ENCODE results near the gene ADAMTS15. TPM values are rescaled to one million over a fixed set of nuclear protein-coding genes. Genes with fewer than 3 reads are reported as not detected.

ADAMTS15 gene
- total and polyA plus RNA-seq, 2 donors (not counting 1 experiment from before 2014, with no cell fraction given) = 18.2 to 24.9 TPM

- no peak overlapping the region for H3K4me3 ChIP-seq (replicated peaks in 1 of 4; ENCODE audit: control extremely low read depth in 1 of 4, insufficient read depth in 1 of 4, low read depth in 3 of 4, low read length in 4 of 4)
- no peaks in the 10 kb centered on the region for H3K27me3 ChIP-seq (ENCODE audit: control insufficient read depth, insufficient read depth, low read length)
- H3K4me2 ChIP-seq (ENCODE audit: extremely low read depth, insufficient read depth, low read length) = no peak overlapping the region
- H3K9ac ChIP-seq (ENCODE audit: insufficient read depth, low read length) = no peak overlapping the region
- H3K9me3 ChIP-seq (ENCODE audit: control insufficient read depth, insufficient read depth, low read depth, low read length) = no peaks in the 10 kb centered on the region
- no peaks in the 10 kb centered on the region for H4K20me1 ChIP-seq (ENCODE audit: control insufficient read depth, extremely low read depth, insufficient read depth, low read length)
- no peaks in the 10 kb centered on the region for H3K36me3 ChIP-seq (ENCODE audit: control insufficient read depth, insufficient read depth, low read length)
- no peaks in the 10 kb centered on the region for H3K79me2 ChIP-seq (ENCODE audit: control insufficient read depth, insufficient read depth, low read length)
- no peak overlapping the region for H2AFZ ChIP-seq (ENCODE audit: low read length)
- no peak overlapping the region for H3K27ac ChIP-seq (ENCODE audit: insufficient read depth, low read length)
- TF ChIP-seq CTCF (conservative IDR thresholded peaks at IDR 0.05 in 1 of 2, IDR thresholded peaks at IDR 0.05 in 1 of 2; ENCODE audit: low read depth in 1 of 2, low read length in 2 of 2) (no peak), EZH2 (IDR thresholded peaks at IDR 0.05; ENCODE audit: low read length, missing control alignments) (no peak)
- H3K4me1 ChIP-seq (ENCODE audit: control insufficient read depth, extremely low read depth, insufficient read depth, low read length) = peaks cover 11% of the 10 kb centered on the region
- peak in 1 of 2 donors; percentile 80 for DNase-seq (ENCODE audit: low read depth in 2 of 2)
These were observed 8.6 kb upstream of the ADAMTS15 start for GRCh38 chr11:130439876-130440275.

GRCh38 chr11:130441719-130442118 lies 6.7 kb upstream of the ADAMTS15 start:
- no peak for TF ChIP-seq CTCF (conservative IDR thresholded peaks at IDR 0.05 in 1 of 2, IDR thresholded peaks at IDR 0.05 in 1 of 2; ENCODE audit: low read depth in 1 of 2, low read length in 2 of 2)
- no peak for TF ChIP-seq EZH2 (IDR thresholded peaks at IDR 0.05; ENCODE audit: low read length, missing control alignments)
- Histone ChIP-seq H3K9ac (ENCODE audit: insufficient read depth, low read length) (no peak overlapping the region), H3K27ac (ENCODE audit: insufficient read depth, low read length) (no peak overlapping the region), H3K4me3 (replicated peaks in 1 of 4; ENCODE audit: control extremely low read depth in 1 of 4, insufficient read depth in 1 of 4, low read depth in 3 of 4, low read length in 4 of 4) (no peak overlapping the region), H3K36me3 (ENCODE audit: control insufficient read depth, insufficient read depth, low read length) (no peaks in the 10 kb centered on the region), H3K4me1 (ENCODE audit: control insufficient read depth, extremely low read depth, insufficient read depth, low read length) (no peaks in the 10 kb centered on the region), H3K79me2 (ENCODE audit: control insufficient read depth, insufficient read depth, low read length) (no peaks in the 10 kb centered on the region), H2AFZ (ENCODE audit: low read length) (no peak overlapping the region), H3K27me3 (ENCODE audit: control insufficient read depth, insufficient read depth, low read length) (no peaks in the 10 kb centered on the region), H3K9me3 (ENCODE audit: control insufficient read depth, insufficient read depth, low read depth, low read length) (no peaks in the 10 kb centered on the region), H3K4me2 (ENCODE audit: extremely low read depth, insufficient read depth, low read length) (no peak overlapping the region), H4K20me1 (ENCODE audit: control insufficient read depth, extremely low read depth, insufficient read depth, low read length) (no peaks in the 10 kb centered on the region)
- DNase-seq (ENCODE audit: low read depth in 2 of 2) = peak; percentile 21 to 26

GRCh38 chr11:130442737-130443136 lies 5.7 kb upstream of the ADAMTS15 start:
- H3K79me2 ChIP-seq (ENCODE audit: control insufficient read depth, insufficient read depth, low read length) = no peaks in the 10 kb centered on the region
- H4K20me1 ChIP-seq (ENCODE audit: control insufficient read depth, extremely low read depth, insufficient read depth, low read length) = no peaks in the 10 kb centered on the region
- H3K36me3 ChIP-seq (ENCODE audit: control insufficient read depth, insufficient read depth, low read length) = no peaks in the 10 kb centered on the region
- no peak overlapping the region for H3K27ac ChIP-seq (ENCODE audit: insufficient read depth, low read length)
- TF ChIP-seq EZH2 (IDR thresholded peaks at IDR 0.05; ENCODE audit: low read length, missing control alignments) = no peak
- peak; percentile 31 to 48 for DNase-seq (ENCODE audit: low read depth in 2 of 2)
- no peak overlapping the region for H3K4me3 ChIP-seq (replicated peaks in 1 of 4; ENCODE audit: control extremely low read depth in 1 of 4, insufficient read depth in 1 of 4, low read depth in 3 of 4, low read length in 4 of 4)
- no peaks in the 10 kb centered on the region for H3K4me1 ChIP-seq (ENCODE audit: control insufficient read depth, extremely low read depth, insufficient read depth, low read length)
- H3K4me2 ChIP-seq (ENCODE audit: extremely low read depth, insufficient read depth, low read length) = no peak overlapping the region
- no peak overlapping the region for H2AFZ ChIP-seq (ENCODE audit: low read length)
- H3K27me3 ChIP-seq (ENCODE audit: control insufficient read depth, insufficient read depth, low read length) = no peaks in the 10 kb centered on the region
- no peaks in the 10 kb centered on the region for H3K9me3 ChIP-seq (ENCODE audit: control insufficient read depth, insufficient read depth, low read depth, low read length)
- H3K9ac ChIP-seq (ENCODE audit: insufficient read depth, low read length) = no peak overlapping the region
